ENCODE results near the gene AOX1. TPM values are rescaled to one million over a fixed set of nuclear protein-coding genes. Genes with fewer than 3 reads are reported as not detected.

The AOX1 gene
- total RNA-seq, 2 experiments from 2014 or later: not detected

DNA sequence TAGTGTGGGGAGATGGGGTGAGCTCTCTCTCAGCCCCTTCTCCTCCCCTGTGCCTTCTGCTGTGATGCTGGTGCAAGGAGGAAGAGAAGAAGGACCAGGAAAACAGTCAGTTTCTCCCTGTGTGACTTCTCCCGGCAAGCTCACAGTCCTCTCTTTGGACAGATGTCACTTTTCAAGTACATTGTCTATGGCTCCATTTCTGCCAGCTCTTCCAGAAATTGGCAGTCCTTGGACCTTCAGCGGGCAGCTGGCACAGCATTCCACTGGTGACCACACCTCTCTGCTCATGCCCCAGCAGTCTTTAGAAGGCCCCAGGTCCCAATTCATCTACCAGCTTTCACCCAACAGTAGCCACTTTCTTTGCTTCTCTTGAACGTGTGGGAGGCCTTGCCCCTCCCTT, 63.9 kb downstream of the AOX1 start:
- Mint-ChIP-seq H3K4me3 (no peak overlapping the region), H3K4me1 (ENCODE audit: low read depth) (no peaks in the 10 kb centered on the region), H3K36me3 (ENCODE audit: low read depth) (no peaks in the 10 kb centered on the region), H3K27ac (no peak overlapping the region), H3K27me3 (peaks cover 12% of the 10 kb centered on the region), H3K9me3 (no peaks in the 10 kb centered on the region)
- ChIA-PET CTCF (no interaction called here), POLR2A (no interaction called here)
- DNase-seq (no peak), ATAC-seq (ENCODE audit: poor library complexity) (no peak)
- Histone ChIP-seq H3K27me3 (ENCODE audit: control insufficient read depth in 1 of 2, insufficient read depth in 2 of 2, low read length in 2 of 2) (peaks cover 3 to 4% of the 10 kb centered on the region in 2 experiments), H3K4me1 (ENCODE audit: insufficient read depth, low read length) (no peaks in the 10 kb centered on the region), H3K36me3 (ENCODE audit: insufficient read depth, low read length) (no peaks in the 10 kb centered on the region), H3K4me3 (ENCODE audit: low read length) (no peak overlapping the region), H3K9me3 (ENCODE audit: control insufficient read depth in 1 of 2, insufficient read depth in 1 of 2, low read length in 2 of 2) (no peaks in the 10 kb centered on the region), H3K27ac (ENCODE audit: low read depth in 1 of 2, low read length in 2 of 2) (no peak overlapping the region)
- intact Hi-C loops (cut with DNase I, micrococcal nuclease): no loop called here
- TF ChIP-seq, protein P1, sequence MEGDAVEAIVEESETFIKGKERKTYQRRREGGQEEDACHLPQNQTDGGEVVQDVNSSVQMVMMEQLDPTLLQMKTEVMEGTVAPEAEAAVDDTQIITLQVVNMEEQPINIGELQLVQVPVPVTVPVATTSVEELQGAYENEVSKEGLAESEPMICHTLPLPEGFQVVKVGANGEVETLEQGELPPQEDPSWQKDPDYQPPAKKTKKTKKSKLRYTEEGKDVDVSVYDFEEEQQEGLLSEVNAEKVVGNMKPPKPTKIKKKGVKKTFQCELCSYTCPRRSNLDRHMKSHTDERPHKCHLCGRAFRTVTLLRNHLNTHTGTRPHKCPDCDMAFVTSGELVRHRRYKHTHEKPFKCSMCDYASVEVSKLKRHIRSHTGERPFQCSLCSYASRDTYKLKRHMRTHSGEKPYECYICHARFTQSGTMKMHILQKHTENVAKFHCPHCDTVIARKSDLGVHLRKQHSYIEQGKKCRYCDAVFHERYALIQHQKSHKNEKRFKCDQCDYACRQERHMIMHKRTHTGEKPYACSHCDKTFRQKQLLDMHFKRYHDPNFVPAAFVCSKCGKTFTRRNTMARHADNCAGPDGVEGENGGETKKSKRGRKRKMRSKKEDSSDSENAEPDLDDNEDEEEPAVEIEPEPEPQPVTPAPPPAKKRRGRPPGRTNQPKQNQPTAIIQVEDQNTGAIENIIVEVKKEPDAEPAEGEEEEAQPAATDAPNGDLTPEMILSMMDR (IDR thresholded peaks at IDR 0.05): no peak

DNA sequence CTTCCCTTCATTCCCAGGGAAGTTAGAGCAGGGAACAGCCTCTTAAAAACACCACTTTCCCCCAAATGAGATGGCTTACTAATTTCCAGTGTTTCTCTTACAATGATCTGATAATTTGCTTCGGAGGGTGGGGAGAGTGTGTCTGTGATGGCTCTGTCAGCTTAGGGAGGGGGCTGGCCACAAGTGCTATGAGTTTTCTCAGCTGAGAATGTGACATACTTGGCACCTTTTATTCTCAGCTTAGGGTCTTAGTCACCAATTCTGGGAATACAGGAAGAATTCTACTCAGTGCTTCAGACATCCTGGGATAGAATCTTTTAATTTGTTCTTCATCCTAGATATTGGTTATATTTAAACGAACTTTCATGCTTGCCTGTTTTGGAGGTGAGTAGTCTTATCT, 64.4 kb downstream of the AOX1 start:
- peaks cover 3 to 4% of the 10 kb centered on the region in 2 experiments for H3K27me3 ChIP-seq (ENCODE audit: control insufficient read depth in 1 of 2, insufficient read depth in 2 of 2, low read length in 2 of 2)
- Mint-ChIP-seq H3K9me3 (no peaks in the 10 kb centered on the region), H3K4me3 (no peak overlapping the region), H3K36me3 (ENCODE audit: low read depth) (no peaks in the 10 kb centered on the region), H3K27ac (no peak overlapping the region), H3K27me3 (peaks cover 12% of the 10 kb centered on the region), H3K4me1 (ENCODE audit: low read depth) (no peaks in the 10 kb centered on the region)
- no peak for ATAC-seq (ENCODE audit: poor library complexity)
- no peaks in the 10 kb centered on the region for H3K9me3 ChIP-seq (ENCODE audit: control insufficient read depth in 1 of 2, insufficient read depth in 1 of 2, low read length in 2 of 2)
- no peak overlapping the region for H3K4me3 ChIP-seq (ENCODE audit: low read length)
- no peaks in the 10 kb centered on the region for H3K36me3 ChIP-seq (ENCODE audit: insufficient read depth, low read length)
- H3K27ac ChIP-seq (ENCODE audit: low read depth in 1 of 2, low read length in 2 of 2): no peak overlapping the region
- DNase-seq: no peak
- ChIA-PET POLR2A (no interaction called here), CTCF (no interaction called here)
- H3K4me1 ChIP-seq (ENCODE audit: insufficient read depth, low read length): no peaks in the 10 kb centered on the region
- intact Hi-C loops (cut with DNase I, micrococcal nuclease): no loop called here
- TF ChIP-seq, protein P1 (IDR thresholded peaks at IDR 0.05): no peak

DNA sequence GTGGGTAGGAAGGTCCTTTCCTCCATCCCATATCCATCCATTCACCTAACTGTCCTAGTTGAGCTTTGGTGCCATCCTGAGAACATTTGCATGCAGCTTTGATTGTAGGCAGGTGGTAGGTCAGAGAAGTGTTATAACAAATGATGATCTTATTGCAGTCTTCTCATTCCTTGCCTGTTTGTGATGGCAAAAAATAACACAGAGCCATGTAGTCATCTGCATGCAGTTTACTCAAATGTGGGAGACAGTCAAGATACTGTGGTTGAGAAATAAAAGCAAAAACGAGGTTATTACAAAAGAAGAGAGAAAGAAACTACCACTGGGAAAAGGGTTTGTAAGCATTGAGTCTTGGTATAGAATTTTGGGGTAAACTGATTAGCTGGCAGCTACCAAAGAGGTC, 66.3 kb downstream of the AOX1 start:
- H3K27ac ChIP-seq (ENCODE audit: low read depth in 1 of 2, low read length in 2 of 2): no peak overlapping the region
- ATAC-seq (ENCODE audit: poor library complexity) (no peak), DNase-seq (no peak)
- H3K4me1 ChIP-seq (ENCODE audit: insufficient read depth, low read length): no peaks in the 10 kb centered on the region
- H3K4me3 ChIP-seq (ENCODE audit: low read length): no peak overlapping the region
- no peaks in the 10 kb centered on the region for H3K4me1 Mint-ChIP-seq (ENCODE audit: low read depth)
- no peak overlapping the region for H3K4me3 Mint-ChIP-seq
- TF ChIP-seq, protein P1 (IDR thresholded peaks at IDR 0.05): no peak
- H3K36me3 Mint-ChIP-seq (ENCODE audit: low read depth): no peaks in the 10 kb centered on the region
- peaks cover 15% of the 10 kb centered on the region for H3K27me3 Mint-ChIP-seq
- no peaks in the 10 kb centered on the region for H3K9me3 ChIP-seq (ENCODE audit: control insufficient read depth in 1 of 2, insufficient read depth in 1 of 2, low read length in 2 of 2)
- POLR2A ChIA-PET: no interaction called here
- no peaks in the 10 kb centered on the region for H3K36me3 ChIP-seq (ENCODE audit: insufficient read depth, low read length)
- no peak overlapping the region for H3K27ac Mint-ChIP-seq
- H3K27me3 ChIP-seq (ENCODE audit: control insufficient read depth in 1 of 2, insufficient read depth in 2 of 2, low read length in 2 of 2): peaks cover 3 to 4% of the 10 kb centered on the region in 2 experiments
- CTCF ChIA-PET: no interaction called here
- H3K9me3 Mint-ChIP-seq: no peaks in the 10 kb centered on the region
- intact Hi-C loops (cut with DNase I, micrococcal nuclease): no loop called here

Data from CD4-positive, alpha-beta T cell (primary cell).